Upper lobe of left lung (tissue), 4 donors: ENCODE results near the gene ZNF431.

Source experiments
- EP300 ChIP-seq, 4 donors: sonication (generic); formaldehyde crosslinking; IDR thresholded peaks; one replicate each; pipeline ENCODE4 v1.5.1; 2017; ENCODE audit warnings: antibody characterized with exemption in 4 of 4, control low read depth in 2 of 4
- POLR2A ChIP-seq, 4 donors: fragments of 450-650 bp; IDR thresholded peaks; one replicate each; pipeline ENCODE4 v1.5.1; 2016 to 2017; ENCODE audit warnings: antibody characterized with exemption in 4 of 4, mild to moderate bottlenecking in 2 of 4
- POLR2AphosphoS5 ChIP-seq, 2 donors: sonication (generic); formaldehyde crosslinking; IDR thresholded peaks; one replicate each; pipeline ENCODE4 v1.5.1; 2017; ENCODE audit warnings: antibody characterized with exemption in 2 of 2
- TF ChIP-seq, protein P1 (sequence below), 6 experiments: fragments of 450-650 bp in 4 of 6; fragments of 200-600 bp in 2 of 6; sonication (generic) in 2 of 6; IDR thresholded peaks; one replicate each; pipeline ENCODE4 v1.5.1; 2016 to 2019; ENCODE audit warnings: antibody characterized with exemption in 6 of 6

DNA sequence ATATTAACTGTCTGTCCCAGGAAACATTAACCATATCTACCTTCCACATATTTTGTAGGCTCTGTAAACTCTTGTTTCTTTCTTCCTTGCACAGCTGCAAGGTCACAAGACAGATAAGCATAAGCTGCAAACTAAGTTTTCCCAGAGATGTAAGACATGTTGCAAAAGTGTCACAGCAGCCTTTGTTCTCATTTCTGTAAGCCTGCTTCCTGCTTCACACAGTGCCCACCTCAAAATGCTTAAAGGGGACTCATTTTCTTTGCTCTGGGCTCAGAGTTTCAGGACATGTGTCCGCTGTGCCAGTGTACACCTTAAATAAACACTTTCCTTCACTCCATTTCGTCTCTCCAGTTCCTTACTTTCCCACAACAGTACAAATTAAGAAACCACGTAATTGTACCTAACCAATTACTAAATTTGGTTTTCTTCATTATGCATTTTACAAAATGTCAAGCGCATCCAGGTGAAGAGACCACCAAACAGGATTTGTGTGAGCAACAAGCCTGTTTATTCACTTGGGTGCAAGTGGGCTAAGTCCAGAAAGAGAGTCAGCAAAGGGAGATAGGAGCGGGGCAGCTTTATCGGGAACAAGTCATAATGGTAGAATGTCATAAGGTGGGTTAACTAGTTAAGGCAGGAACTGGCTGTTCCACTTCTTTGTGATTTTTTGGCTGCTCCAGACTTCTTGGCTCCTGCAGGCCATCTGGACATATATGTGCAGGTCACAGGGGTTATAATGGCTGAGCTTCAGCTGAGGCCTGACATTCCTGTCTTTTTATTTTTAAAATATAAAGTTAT lies 12.7 kb upstream of the ZNF431 start:
- TF ChIP-seq, protein P1, sequence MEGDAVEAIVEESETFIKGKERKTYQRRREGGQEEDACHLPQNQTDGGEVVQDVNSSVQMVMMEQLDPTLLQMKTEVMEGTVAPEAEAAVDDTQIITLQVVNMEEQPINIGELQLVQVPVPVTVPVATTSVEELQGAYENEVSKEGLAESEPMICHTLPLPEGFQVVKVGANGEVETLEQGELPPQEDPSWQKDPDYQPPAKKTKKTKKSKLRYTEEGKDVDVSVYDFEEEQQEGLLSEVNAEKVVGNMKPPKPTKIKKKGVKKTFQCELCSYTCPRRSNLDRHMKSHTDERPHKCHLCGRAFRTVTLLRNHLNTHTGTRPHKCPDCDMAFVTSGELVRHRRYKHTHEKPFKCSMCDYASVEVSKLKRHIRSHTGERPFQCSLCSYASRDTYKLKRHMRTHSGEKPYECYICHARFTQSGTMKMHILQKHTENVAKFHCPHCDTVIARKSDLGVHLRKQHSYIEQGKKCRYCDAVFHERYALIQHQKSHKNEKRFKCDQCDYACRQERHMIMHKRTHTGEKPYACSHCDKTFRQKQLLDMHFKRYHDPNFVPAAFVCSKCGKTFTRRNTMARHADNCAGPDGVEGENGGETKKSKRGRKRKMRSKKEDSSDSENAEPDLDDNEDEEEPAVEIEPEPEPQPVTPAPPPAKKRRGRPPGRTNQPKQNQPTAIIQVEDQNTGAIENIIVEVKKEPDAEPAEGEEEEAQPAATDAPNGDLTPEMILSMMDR (IDR thresholded peaks at IDR 0.05), result no peak
- TF ChIP-seq POLR2AphosphoS5 (IDR thresholded peaks at IDR 0.05) (no peak), POLR2A (IDR thresholded peaks at IDR 0.05) (no peak), EP300 (IDR thresholded peaks at IDR 0.05) (no peak)
